Panc1 (cell line): ENCODE measurements around the gene RBM8A.

Source experiments
- CTCF ChIP-seq: fragments of 450-650 bp; IDR thresholded peaks from 2 replicates; pipeline ENCODE4 v1.5.1; 2017; ENCODE audit warnings: mild to moderate bottlenecking
- POLR2AphosphoS5 ChIP-seq: IDR thresholded peaks from 2 replicates; pipeline ENCODE4 v1.6.1; 2012; ENCODE audit warnings: mild to moderate bottlenecking, low read depth, low read length, moderate library complexity
- TCF7L2 ChIP-seq: IDR thresholded peaks from 2 replicates; pipeline ENCODE4 v1.6.1; 2011; ENCODE audit warnings: mild to moderate bottlenecking, low read depth, low read length, inconsistent platforms
- TF ChIP-seq, protein P1 (sequence below), 2 experiments: IDR thresholded peaks; 2 replicates each; pipeline ENCODE4 v1.6.1; 2011 to 2012; ENCODE audit warnings: low read depth in 2 of 2, control low read depth in 1 of 2, low read length in 1 of 2, mild to moderate bottlenecking in 1 of 2, moderate library complexity in 1 of 2; ENCODE audit not compliant: insufficient read depth in 1 of 2

GRCh38 chr1:145962157-145963102, 35.1 kb upstream of the RBM8A start:
- TF ChIP-seq CTCF (no peak), POLR2AphosphoS5 (no peak), TCF7L2 (no peak)
- TF ChIP-seq, protein P1, sequence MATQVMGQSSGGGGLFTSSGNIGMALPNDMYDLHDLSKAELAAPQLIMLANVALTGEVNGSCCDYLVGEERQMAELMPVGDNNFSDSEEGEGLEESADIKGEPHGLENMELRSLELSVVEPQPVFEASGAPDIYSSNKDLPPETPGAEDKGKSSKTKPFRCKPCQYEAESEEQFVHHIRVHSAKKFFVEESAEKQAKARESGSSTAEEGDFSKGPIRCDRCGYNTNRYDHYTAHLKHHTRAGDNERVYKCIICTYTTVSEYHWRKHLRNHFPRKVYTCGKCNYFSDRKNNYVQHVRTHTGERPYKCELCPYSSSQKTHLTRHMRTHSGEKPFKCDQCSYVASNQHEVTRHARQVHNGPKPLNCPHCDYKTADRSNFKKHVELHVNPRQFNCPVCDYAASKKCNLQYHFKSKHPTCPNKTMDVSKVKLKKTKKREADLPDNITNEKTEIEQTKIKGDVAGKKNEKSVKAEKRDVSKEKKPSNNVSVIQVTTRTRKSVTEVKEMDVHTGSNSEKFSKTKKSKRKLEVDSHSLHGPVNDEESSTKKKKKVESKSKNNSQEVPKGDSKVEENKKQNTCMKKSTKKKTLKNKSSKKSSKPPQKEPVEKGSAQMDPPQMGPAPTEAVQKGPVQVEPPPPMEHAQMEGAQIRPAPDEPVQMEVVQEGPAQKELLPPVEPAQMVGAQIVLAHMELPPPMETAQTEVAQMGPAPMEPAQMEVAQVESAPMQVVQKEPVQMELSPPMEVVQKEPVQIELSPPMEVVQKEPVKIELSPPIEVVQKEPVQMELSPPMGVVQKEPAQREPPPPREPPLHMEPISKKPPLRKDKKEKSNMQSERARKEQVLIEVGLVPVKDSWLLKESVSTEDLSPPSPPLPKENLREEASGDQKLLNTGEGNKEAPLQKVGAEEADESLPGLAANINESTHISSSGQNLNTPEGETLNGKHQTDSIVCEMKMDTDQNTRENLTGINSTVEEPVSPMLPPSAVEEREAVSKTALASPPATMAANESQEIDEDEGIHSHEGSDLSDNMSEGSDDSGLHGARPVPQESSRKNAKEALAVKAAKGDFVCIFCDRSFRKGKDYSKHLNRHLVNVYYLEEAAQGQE (IDR thresholded peaks at IDR 0.05; ENCODE audit: insufficient read depth in 1 of 2, low read depth in 2 of 2, low read length in 1 of 2) = no peak
